HEK293 (cell line): ENCODE measurements around the gene SPPL2C.

Experiments
- BCL11B ChIP-seq: fragments of 450-650 bp; formaldehyde crosslinking; IDR thresholded peaks from 2 replicates; pipeline ENCODE4 v1.5.1; 2016; ENCODE audit warnings: low read depth, missing biosample characterization, missing genetic modification characterization
- GLI2 ChIP-seq: fragments of 450-650 bp; formaldehyde crosslinking; IDR thresholded peaks from 2 replicates; pipeline ENCODE4; 2017; ENCODE audit warnings: missing biosample characterization, missing genetic modification characterization, low read depth, borderline replicate concordance
- GLI4 ChIP-seq: fragments of 450-650 bp; formaldehyde crosslinking; IDR thresholded peaks from 2 replicates; pipeline ENCODE4 v1.5.1; 2016; ENCODE audit warnings: missing biosample characterization, missing genetic modification characterization
- IKZF3 ChIP-seq: fragments of 450-650 bp; IDR thresholded peaks from 2 replicates; pipeline ENCODE4 v1.5.0; 2018; ENCODE audit warnings: missing biosample characterization, mild to moderate bottlenecking, missing genetic modification characterization, moderate library complexity
- KLF8 ChIP-seq: fragments of 450-650 bp; formaldehyde crosslinking; IDR thresholded peaks from 2 replicates; pipeline ENCODE4 v1.5.1; 2016; ENCODE audit warnings: missing biosample characterization, missing genetic modification characterization
- OSR2 ChIP-seq: fragments of 450-650 bp; formaldehyde crosslinking; IDR thresholded peaks from 2 replicates; pipeline ENCODE4 v1.5.1; 2016; ENCODE audit warnings: missing biosample characterization, missing genetic modification characterization
- OVOL3 ChIP-seq: fragments of 450-650 bp; formaldehyde crosslinking; IDR thresholded peaks from 2 replicates; pipeline ENCODE4 v1.5.1; 2016; ENCODE audit warnings: missing biosample characterization, missing genetic modification characterization
- RBAK ChIP-seq: fragments of 450-650 bp; formaldehyde crosslinking; IDR thresholded peaks from 2 replicates; pipeline ENCODE4 v1.5.1; 2016; ENCODE audit warnings: missing biosample characterization, missing genetic modification characterization
- SALL2 ChIP-seq: fragments of 450-650 bp; formaldehyde crosslinking; IDR thresholded peaks from 2 replicates; pipeline ENCODE4 v1.5.0; 2017; ENCODE audit warnings: missing biosample characterization, mild to moderate bottlenecking, missing genetic modification characterization, borderline replicate concordance
- SCRT2 ChIP-seq: fragments of 450-650 bp; formaldehyde crosslinking; IDR thresholded peaks from 2 replicates; pipeline ENCODE4 v1.5.1; 2016; ENCODE audit warnings: missing biosample characterization, missing genetic modification characterization
- SETDB1 ChIP-seq: IDR thresholded peaks from one replicate; pipeline ENCODE4 v1.6.1; 2017; ENCODE audit warnings: mild to moderate bottlenecking, low read length, moderate library complexity, mixed read lengths; ENCODE audit not compliant: insufficient read length
- SP7 ChIP-seq: fragments of 450-650 bp; formaldehyde crosslinking; IDR thresholded peaks from 2 replicates; pipeline ENCODE4 v1.5.1; 2016; ENCODE audit warnings: missing biosample characterization, missing genetic modification characterization
- TCF7L2 ChIP-seq: IDR thresholded peaks from 2 replicates; pipeline ENCODE4 v1.6.1; 2011; ENCODE audit warnings: low read depth, mild to moderate bottlenecking, inconsistent platforms, low read length, moderate library complexity, borderline replicate concordance
- TRIM28 ChIP-seq: IDR thresholded peaks from 2 replicates; pipeline ENCODE4 v1.6.1; 2011; ENCODE audit warnings: low read length, control low read depth, borderline replicate concordance
- ZBTB17 ChIP-seq: fragments of 450-650 bp; formaldehyde crosslinking; IDR thresholded peaks from 2 replicates; pipeline ENCODE4 v1.5.1; 2016; ENCODE audit warnings: missing biosample characterization, missing genetic modification characterization
- ZBTB20 ChIP-seq: fragments of 450-650 bp; formaldehyde crosslinking; IDR thresholded peaks from 2 replicates; pipeline ENCODE4 v1.5.1; 2016; ENCODE audit warnings: missing biosample characterization, missing genetic modification characterization
- ZBTB8A ChIP-seq: fragments of 450-650 bp; formaldehyde crosslinking; IDR thresholded peaks from 2 replicates; pipeline ENCODE4 v1.5.1; 2016; ENCODE audit warnings: missing biosample characterization, missing genetic modification characterization
- ZEB2 ChIP-seq: fragments of 450-650 bp; formaldehyde crosslinking; IDR thresholded peaks from 2 replicates; pipeline ENCODE4 v1.5.1; 2016; ENCODE audit warnings: missing biosample characterization, missing genetic modification characterization
- ZNF157 ChIP-seq: fragments of 450-650 bp; formaldehyde crosslinking; IDR thresholded peaks from 2 replicates; pipeline ENCODE4 v1.5.1; 2016; ENCODE audit warnings: missing biosample characterization, missing genetic modification characterization
- ZNF169 ChIP-seq: fragments of 450-650 bp; formaldehyde crosslinking; IDR thresholded peaks from 2 replicates; pipeline ENCODE4 v1.5.1; 2016; ENCODE audit warnings: missing biosample characterization, missing genetic modification characterization
- ZNF280C ChIP-seq: fragments of 450-650 bp; formaldehyde crosslinking; IDR thresholded peaks from 2 replicates; pipeline ENCODE4 v1.5.1; 2016; ENCODE audit warnings: missing biosample characterization, missing genetic modification characterization
- ZNF292 ChIP-seq: fragments of 450-650 bp; formaldehyde crosslinking; IDR thresholded peaks from 2 replicates; pipeline ENCODE4 v1.5.1; 2016; ENCODE audit warnings: low read depth, missing biosample characterization, missing genetic modification characterization, borderline replicate concordance
- ZNF302 ChIP-seq: fragments of 450-650 bp; formaldehyde crosslinking; IDR thresholded peaks from 2 replicates; pipeline ENCODE4 v1.5.1; 2016; ENCODE audit warnings: missing biosample characterization, missing genetic modification characterization, low read depth
- ZNF391 ChIP-seq: fragments of 450-650 bp; formaldehyde crosslinking; IDR thresholded peaks from 2 replicates; pipeline ENCODE4 v1.5.1; 2016; ENCODE audit warnings: low read depth, missing biosample characterization, missing genetic modification characterization, borderline replicate concordance
- ZNF404 ChIP-seq: fragments of 450-650 bp; formaldehyde crosslinking; IDR thresholded peaks from 2 replicates; pipeline ENCODE4 v1.5.1; 2017; ENCODE audit warnings: missing biosample characterization, missing genetic modification characterization
- ZNF449 ChIP-seq: fragments of 450-650 bp; formaldehyde crosslinking; IDR thresholded peaks from 2 replicates; pipeline ENCODE4 v1.5.1; 2017; ENCODE audit warnings: missing biosample characterization, mild to moderate bottlenecking, missing genetic modification characterization, moderate library complexity
- ZNF514 ChIP-seq: fragments of 450-650 bp; formaldehyde crosslinking; IDR thresholded peaks from 2 replicates; pipeline ENCODE4 v1.5.1; 2016; ENCODE audit warnings: missing biosample characterization, missing genetic modification characterization
- ZNF623 ChIP-seq: fragments of 450-650 bp; formaldehyde crosslinking; IDR thresholded peaks from 2 replicates; pipeline ENCODE4 v1.5.1; 2016; ENCODE audit warnings: missing biosample characterization, missing genetic modification characterization
- ZNF658 ChIP-seq: fragments of 450-650 bp; formaldehyde crosslinking; IDR thresholded peaks from 2 replicates; pipeline ENCODE4; 2016; ENCODE audit warnings: missing biosample characterization, missing genetic modification characterization
- ZNF76 ChIP-seq: fragments of 450-650 bp; formaldehyde crosslinking; IDR thresholded peaks from 2 replicates; pipeline ENCODE4; 2016; ENCODE audit warnings: low read depth, missing biosample characterization, missing genetic modification characterization, borderline replicate concordance
- ZNF768 ChIP-seq: fragments of 450-650 bp; formaldehyde crosslinking; IDR thresholded peaks from 2 replicates; pipeline ENCODE4 v1.5.1; 2018; ENCODE audit warnings: missing biosample characterization, mild to moderate bottlenecking, missing genetic modification characterization
- ZNF785 ChIP-seq: fragments of 450-650 bp; formaldehyde crosslinking; IDR thresholded peaks from 2 replicates; pipeline ENCODE4 v1.5.1; 2016; ENCODE audit warnings: missing biosample characterization, missing genetic modification characterization
- TF ChIP-seq, protein P1 (sequence below): fragments of 450-650 bp; formaldehyde crosslinking; IDR thresholded peaks from 2 replicates; pipeline ENCODE4 v1.5.1; 2016; ENCODE audit warnings: missing biosample characterization, missing genetic modification characterization
- TF ChIP-seq, protein P2 (sequence below): fragments of 450-650 bp; formaldehyde crosslinking; optimal IDR thresholded peaks from 2 replicates; pipeline ENCODE3; 2016; ENCODE audit warnings: missing biosample characterization, mild to moderate bottlenecking, missing genetic modification characterization

SPPL2C gene

DNA sequence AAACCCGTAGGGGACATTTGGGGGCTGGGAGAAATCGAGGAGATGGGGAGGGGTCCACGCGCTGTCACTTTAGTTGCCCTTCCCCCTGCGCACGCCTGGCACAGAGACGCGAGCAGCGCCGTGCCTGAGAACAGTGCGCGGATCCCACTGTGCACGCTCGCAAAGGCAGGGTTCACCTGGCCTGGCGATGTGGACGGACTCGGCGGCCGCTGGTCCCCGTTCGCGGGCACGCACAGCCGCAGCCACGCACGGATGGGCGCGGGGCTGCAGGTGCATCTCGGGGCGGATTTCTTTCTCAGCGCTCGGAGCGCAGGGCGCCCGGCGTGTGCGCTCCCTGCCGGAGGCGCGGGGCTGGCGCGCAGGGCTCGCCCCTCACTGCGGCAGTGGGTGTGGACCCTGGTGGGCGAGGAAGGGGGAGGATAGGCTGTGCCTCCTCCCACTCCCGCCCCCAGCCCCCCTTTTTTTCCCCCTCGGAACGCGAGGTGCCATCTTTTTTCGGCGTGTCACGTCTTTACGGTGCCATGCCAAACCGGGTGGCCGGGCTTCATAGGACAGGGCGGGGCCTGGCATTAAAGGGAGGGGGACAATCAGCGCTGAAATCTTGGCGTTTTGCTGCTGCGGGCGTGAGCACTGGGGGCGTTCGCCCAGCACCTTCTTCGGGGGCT, 50.8 kb downstream of the SPPL2C start (continued):
- TF ChIP-seq ZNF302 (no peak), IKZF3 (tag by site-specific recombination) (no peak), BCL11B (tag by site-specific recombination) (no peak), TCF7L2 (no peak), ZBTB8A (tag by site-specific recombination) (peak; percentile 84), ZNF449 (tag by site-specific recombination) (peak; percentile 52; the same call in 1 of the 2 replicates), RBAK (tag by site-specific recombination) (no peak), OSR2 (tag by site-specific recombination) (no peak), SETDB1 (no peak), ZNF768 (tag by site-specific recombination) (peak; percentile 74; the same call in 1 of the 2 replicates), SP7 (no peak), ZNF785 (no peak), ZNF404 (no peak), KLF8 (tag by site-specific recombination) (peak; percentile 32; the same call in 1 of the 2 replicates), SALL2 (tag by site-specific recombination) (no peak), ZEB2 (tag by site-specific recombination) (0 out of 2 replicates have a peak, but pooled peaks have one; percentile 31), GLI2 (tag by site-specific recombination) (no peak), SCRT2 (no peak), TRIM28 (no peak), ZBTB20 (tag by site-specific recombination) (peak; percentile 34; the same call in 1 of the 2 replicates), ZNF157 (tag by site-specific recombination) (no peak), ZNF76 (tag by site-specific recombination) (peak; percentile 76; the same call in 1 of the 2 replicates), OVOL3 (tag by site-specific recombination) (no peak), ZNF292 (tag by site-specific recombination) (no peak), ZBTB17 (tag by site-specific recombination) (peak; percentile 59), ZNF169 (tag by site-specific recombination) (no peak), ZNF514 (tag by site-specific recombination) (no peak), ZNF280C (tag by site-specific recombination) (no peak), ZNF658 (tag by site-specific recombination) (no peak), GLI4 (peak; percentile 53; the same call in 1 of the 2 replicates), ZNF623 (tag by site-specific recombination) (no peak), ZNF391 (tag by site-specific recombination) (no peak)
- TF ChIP-seq, protein P1, sequence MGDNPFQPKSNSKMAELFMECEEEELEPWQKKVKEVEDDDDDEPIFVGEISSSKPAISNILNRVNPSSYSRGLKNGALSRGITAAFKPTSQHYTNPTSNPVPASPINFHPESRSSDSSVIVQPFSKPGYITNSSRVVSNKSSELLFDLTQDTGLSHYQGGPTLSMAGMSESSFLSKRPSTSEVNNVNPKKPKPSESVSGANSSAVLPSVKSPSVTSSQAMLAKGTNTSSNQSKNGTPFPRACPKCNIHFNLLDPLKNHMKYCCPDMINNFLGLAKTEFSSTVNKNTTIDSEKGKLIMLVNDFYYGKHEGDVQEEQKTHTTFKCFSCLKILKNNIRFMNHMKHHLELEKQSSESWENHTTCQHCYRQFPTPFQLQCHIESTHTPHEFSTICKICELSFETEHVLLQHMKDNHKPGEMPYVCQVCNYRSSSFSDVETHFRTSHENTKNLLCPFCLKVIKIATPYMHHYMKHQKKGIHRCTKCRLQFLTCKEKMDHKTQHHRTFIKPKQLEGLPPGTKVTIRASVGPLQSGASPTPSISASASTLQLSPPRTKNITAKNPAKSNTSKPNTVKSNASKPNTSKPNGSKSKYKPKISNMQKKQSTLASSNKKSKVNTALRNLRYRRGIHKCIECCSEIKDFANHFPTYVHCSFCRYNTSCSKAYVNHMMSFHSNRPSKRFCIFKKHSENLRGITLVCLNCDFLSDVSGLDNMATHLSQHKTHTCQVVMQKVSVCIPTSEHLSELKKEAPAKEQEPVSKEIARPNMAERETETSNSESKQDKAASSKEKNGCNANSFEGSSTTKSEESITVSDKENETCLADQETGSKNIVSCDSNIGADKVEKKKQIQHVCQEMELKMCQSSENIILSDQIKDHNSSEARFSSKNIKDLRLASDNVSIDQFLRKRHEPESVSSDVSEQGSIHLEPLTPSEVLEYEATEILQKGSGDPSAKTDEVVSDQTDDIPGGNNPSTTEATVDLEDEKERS (tag by site-specific recombination): no peak
- TF ChIP-seq, protein P2, sequence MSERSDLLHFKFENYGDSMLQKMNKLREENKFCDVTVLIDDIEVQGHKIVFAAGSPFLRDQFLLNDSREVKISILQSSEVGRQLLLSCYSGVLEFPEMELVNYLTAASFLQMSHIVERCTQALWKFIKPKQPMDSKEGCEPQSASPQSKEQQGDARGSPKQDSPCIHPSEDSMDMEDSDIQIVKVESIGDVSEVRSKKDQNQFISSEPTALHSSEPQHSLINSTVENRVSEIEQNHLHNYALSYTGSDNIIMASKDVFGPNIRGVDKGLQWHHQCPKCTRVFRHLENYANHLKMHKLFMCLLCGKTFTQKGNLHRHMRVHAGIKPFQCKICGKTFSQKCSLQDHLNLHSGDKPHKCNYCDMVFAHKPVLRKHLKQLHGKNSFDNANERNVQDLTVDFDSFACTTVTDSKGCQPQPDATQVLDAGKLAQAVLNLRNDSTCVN: peak; percentile 98
